ENCODE data around the gene APOB.

GRCh38 chr2:20982861-20983260, 61.0 kb downstream of the APOB start:
- TF ChIP-seq, protein P1, sequence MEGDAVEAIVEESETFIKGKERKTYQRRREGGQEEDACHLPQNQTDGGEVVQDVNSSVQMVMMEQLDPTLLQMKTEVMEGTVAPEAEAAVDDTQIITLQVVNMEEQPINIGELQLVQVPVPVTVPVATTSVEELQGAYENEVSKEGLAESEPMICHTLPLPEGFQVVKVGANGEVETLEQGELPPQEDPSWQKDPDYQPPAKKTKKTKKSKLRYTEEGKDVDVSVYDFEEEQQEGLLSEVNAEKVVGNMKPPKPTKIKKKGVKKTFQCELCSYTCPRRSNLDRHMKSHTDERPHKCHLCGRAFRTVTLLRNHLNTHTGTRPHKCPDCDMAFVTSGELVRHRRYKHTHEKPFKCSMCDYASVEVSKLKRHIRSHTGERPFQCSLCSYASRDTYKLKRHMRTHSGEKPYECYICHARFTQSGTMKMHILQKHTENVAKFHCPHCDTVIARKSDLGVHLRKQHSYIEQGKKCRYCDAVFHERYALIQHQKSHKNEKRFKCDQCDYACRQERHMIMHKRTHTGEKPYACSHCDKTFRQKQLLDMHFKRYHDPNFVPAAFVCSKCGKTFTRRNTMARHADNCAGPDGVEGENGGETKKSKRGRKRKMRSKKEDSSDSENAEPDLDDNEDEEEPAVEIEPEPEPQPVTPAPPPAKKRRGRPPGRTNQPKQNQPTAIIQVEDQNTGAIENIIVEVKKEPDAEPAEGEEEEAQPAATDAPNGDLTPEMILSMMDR (IDR thresholded peaks at IDR 0.05 in 2 of 3, conservative IDR thresholded peaks at IDR 0.05 in 1 of 3; ENCODE audit: control insufficient read depth in 2 of 3, extremely low read depth in 1 of 3, insufficient read depth in 1 of 3, low read depth in 3 of 3, low read length in 3 of 3), result no peak
- no peak for TF ChIP-seq KLF5 (IDR thresholded peaks at IDR 0.05; ENCODE audit: partially characterized antibody)
- TF ChIP-seq MXI1 (IDR thresholded peaks at IDR 0.05; ENCODE audit: low read depth, low read length), result no peak
- TF ChIP-seq FOXM1 (IDR thresholded peaks at IDR 0.05; ENCODE audit: low read depth, low read length), result no peak
- no peak for TF ChIP-seq POLR2AphosphoS5 (IDR thresholded peaks at IDR 0.05; ENCODE audit: low read length)
- no peak for TF ChIP-seq MAX (IDR thresholded peaks at IDR 0.05; ENCODE audit: low read depth, low read length)
- no peak for TF ChIP-seq SMAD1 (IDR thresholded peaks at IDR 0.05; ENCODE audit: low read depth, partially characterized antibody)
- TF ChIP-seq NFYB (IDR thresholded peaks at IDR 0.05; ENCODE audit: insufficient read depth, low read depth, low read length), result no peak
